Activated CD4-positive, alpha-beta T cell treated with anti-CD3 and anti-CD28 coated beads, Interleukin-2, amount 50 U/mL, for 48 hours (primary cell): ENCODE data around the gene TTC1.

Source experiments
- DNase-seq, 2 experiments: peaks; one replicate each; pipeline ENCODE4 v3.0.0-alpha.2; 2020

TTC1 gene

DNA sequence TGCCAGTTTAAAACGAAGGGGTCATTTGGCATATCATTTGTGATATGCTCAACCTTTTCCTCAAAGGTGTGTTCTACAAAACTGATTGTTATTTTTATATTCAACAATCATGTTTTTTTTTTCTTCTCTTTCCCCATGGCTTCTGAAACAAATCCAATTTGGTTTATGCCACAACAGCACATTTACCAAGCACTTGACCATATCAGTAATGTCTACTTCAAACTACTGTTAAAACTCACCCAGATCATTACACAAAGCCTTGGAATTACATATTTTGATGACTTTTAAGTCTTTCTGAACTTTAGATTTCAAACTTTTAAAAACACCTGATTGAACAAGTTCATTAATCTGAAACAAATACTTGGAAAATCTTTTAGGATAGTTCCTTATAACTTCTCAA, 81.1 kb downstream of the TTC1 start:
- DNase-seq: no peak

DNA sequence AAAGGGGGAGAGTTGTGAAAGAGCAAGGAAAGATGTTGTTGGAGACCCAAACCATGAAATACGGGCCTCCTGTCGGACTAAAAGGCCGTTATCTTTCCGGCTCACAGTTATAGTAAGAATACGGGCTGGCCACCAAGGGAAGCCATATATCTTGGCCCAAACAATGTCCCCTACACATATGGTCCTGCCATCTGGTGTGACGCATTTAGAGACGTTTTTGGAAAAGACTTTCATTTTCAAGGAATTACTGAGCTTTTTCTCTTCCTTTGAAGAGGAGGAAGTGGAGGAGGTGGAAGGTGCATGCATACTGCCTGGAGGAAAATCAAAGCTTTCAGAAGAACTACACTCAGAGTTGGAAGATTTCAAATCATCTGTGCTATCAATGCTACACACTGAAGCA, 83.6 kb downstream of the TTC1 start:
- DNase-seq: no peak

DNA sequence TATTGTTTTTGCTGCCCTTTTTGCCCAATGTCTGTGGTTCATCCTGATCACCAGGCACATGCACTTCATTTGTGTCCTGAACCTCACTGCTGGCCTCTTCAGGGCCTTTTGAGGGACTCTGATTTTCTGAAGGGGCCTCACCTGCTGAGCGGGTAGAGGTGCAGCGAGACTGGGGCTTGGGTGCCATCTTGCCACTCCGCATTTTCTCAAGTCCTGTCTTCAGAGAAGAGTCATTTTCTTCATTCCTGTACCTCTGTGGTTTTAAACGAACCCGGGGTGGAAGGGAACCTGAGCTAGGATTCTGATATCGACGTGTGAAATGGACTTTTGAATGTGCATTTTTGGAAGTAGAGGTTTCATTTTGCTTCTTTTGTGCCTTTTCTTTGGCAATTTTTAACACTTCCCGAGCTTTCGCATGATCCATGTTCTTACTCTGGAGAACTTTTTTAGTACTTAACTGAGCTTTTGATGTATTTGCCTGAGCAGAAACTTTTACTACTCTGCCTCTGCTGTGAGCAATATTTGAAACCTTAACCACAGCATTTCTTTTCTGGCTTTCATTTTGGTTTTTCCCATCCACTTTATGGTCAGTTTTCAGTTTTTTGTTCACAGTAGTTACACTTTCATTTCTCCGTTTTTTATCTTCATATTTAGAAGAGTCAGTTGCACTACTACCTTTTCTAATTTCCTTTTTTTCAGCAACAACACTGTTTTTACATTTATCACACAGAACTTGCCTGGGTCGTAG, 84.2 kb downstream of the TTC1 start:
- DNase-seq: no peak

DNA sequence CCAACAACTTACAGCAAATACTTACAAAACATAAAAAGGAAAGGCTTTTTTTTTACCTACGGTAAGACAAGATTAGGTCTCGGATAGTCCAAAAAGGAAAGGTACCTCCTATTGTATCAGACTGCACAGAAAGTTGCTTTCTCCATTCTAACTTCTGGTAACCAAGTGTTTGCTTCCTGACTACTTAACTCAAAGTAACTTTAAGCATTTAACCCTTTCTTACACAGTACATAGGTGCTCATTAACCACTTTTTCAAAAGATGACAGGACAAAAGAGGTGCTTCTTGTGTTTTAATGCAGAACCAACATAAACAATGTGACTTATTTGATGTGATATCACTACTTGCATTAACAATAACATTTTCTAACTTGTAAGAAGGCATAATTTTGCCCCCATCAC, 87.2 kb downstream of the TTC1 start:
- DNase-seq: no peak

DNA sequence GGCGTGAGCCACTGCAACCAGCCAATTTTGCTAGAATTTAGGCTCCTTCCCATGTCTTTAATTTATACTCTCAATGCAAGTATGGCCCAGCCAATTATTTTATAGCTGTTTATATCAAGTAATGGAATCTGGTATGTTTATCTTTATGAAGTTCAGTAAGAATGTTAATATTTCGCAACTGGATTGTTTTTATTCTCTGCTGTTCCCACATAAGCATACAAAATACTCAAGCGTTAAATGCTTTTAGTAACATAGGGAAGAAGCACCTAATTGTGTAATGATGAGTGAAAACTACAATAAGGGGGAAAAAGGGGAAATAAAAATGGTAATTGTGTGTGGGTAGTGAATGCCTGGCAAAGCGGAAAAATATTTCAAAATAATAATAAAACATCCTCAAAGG, 89.1 kb downstream of the TTC1 start:
- DNase-seq: no peak

DNA sequence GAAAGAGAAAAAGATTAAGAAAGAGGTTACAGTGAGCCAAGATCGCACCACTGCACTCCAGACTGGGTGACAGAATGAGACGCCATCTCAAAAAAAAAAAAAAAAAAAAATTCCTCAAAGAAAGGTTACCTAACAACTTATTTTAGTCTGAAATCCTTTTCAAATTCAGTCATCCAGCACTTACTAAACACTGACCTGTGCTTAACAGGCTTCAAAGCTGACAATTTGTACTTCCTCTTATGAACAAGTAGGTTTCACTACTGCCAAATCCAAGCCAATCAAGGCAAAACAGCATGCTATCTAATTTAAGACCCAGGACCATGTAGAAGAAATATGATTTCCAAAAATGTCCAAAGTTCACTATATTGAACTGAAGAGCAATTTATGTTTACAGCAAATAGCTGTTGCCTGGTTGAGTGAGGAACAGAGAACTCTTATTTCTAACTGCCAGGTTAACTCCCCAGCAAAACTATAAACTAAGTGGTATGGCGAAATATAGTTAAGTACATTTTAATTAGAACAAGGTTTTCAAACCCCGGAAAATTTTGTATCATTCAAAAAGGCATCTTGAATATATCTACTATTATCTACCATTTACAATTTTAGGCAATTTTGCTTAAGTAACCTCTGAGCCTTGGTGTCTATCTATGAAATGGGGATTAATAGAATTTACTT, 96.9 kb downstream of the TTC1 start:
- DNase-seq: no peak

DNA sequence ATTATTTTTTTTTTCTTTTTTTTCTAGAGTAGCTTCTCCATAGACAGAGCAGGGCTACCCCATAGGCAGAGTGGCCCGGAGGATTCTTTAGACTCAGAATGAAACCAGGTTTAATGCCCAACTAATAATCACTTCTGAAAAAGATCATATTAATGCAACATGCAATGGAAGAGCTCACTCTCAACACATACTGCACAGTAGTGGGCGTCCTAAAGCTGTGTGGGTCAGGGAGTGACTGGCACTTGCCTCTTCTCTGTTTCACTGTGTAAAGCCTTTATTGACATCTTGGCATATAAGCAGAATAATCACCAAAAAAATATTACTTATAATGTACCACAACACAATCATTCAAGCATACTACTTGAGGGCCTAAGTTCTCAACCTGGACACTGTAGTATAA, 99.2 kb downstream of the TTC1 start:
- no peak for DNase-seq
